Activated gamma-delta T cell treated with Interleukin-2 at 50 U/mL for 16 hours (primary cell): ENCODE data around the gene AGRN.
"Not testable (repeated sequence)": the region's sequence is repeated elsewhere in the genome, so short reads cannot be mapped to it uniquely, and the experiment has no call there.

Source experiments
- DNase-seq: peaks from one replicate; pipeline ENCODE4 v3.0.0-alpha.2; 2020

Gene AGRN

GRCh38 chr1:1021920-1022259 lies 2.0 kb downstream of the AGRN start:
- no peak for DNase-seq

GRCh38 chr1:1022302-1023009 lies 2.5 kb downstream of the AGRN start:
- no peak for DNase-seq

- no peak for DNase-seq
Measured at GRCh38 chr1:1023700-1024099, 3.8 kb downstream of the AGRN start.

GRCh38 chr1:1024149-1024770 lies 4.3 kb downstream of the AGRN start:
- no peak for DNase-seq

- no peak for DNase-seq
Measured at GRCh38 chr1:1024771-1025699, 5.1 kb downstream of the AGRN start.

GRCh38 chr1:1025730-1026129 lies 5.8 kb downstream of the AGRN start:
- no peak for DNase-seq

- no peak for DNase-seq
Measured at GRCh38 chr1:1026599-1027413, 6.9 kb downstream of the AGRN start.

- DNase-seq = no peak
Measured at GRCh38 chr1:1027791-1028190, 7.9 kb downstream of the AGRN start.

- DNase-seq = not testable (repeated sequence)
Measured at GRCh38 chr1:1030867-1031658, 11.1 kb downstream of the AGRN start.

GRCh38 chr1:1031659-1032235 lies 11.8 kb downstream of the AGRN start:
- DNase-seq = no peak

- DNase-seq = no peak
Measured at GRCh38 chr1:1032424-1032823, 12.5 kb downstream of the AGRN start.

- peak; percentile 78 for DNase-seq
Measured at GRCh38 chr1:1033009-1033587, 13.2 kb downstream of the AGRN start.

GRCh38 chr1:1033731-1034438 lies 14.0 kb downstream of the AGRN start:
- no peak for DNase-seq

GRCh38 chr1:1034439-1034781 lies 14.5 kb downstream of the AGRN start:
- no peak for DNase-seq

- no peak for DNase-seq
Measured at GRCh38 chr1:1035291-1035943, 15.5 kb downstream of the AGRN start.

GRCh38 chr1:1037366-1038327 lies 17.7 kb downstream of the AGRN start:
- DNase-seq = no peak

GRCh38 chr1:1038694-1039093 lies 18.8 kb downstream of the AGRN start:
- DNase-seq = no peak

GRCh38 chr1:1039145-1039910 lies 19.4 kb downstream of the AGRN start:
- no peak for DNase-seq
